Pancreas (tissue), 10 donors: ENCODE measurements around the gene ZNF280C. TPM values are rescaled to one million over a fixed set of nuclear protein-coding genes. Genes with fewer than 3 reads are reported as not detected.
"Not testable (repeated sequence)": the region's sequence is repeated elsewhere in the genome, so short reads cannot be mapped to it uniquely, and the experiment has no call there.

Source experiments
- ATAC-seq, 4 donors: fragments of 200-7000 bp; cut with Tn5 transposase; one replicate each; pipeline versions ENCODE4 v1.8.0 to v1.9.1; 2020; ENCODE audit warnings: mild to moderate bottlenecking in 4 of 4, moderate library complexity in 4 of 4
- DNase-seq, 6 donors: peaks; one replicate each; pipeline ENCODE4 v3.0.0-alpha.2; 2020
- FAIRE-seq: peaks from 2 replicates; lab custom pipeline; 2012; peaks lifted over from hg19 to GRCh38; lab: Jason Lieb, UNC
- H3K27ac ChIP-seq, 4 donors: fragments of 200-600 bp; sonication (generic); 1 replicate in 3 of 4; 2 replicates in 1 of 4; pipeline versions ENCODE4 v1.5.0 to v1.8.0; 2020
- H3K27me3 ChIP-seq, 4 donors: fragments of 200-600 bp; one replicate each; pipeline ENCODE4 v1.8.0; 2021
- H3K36me3 ChIP-seq, 3 donors: fragments of 200-600 bp; sonication (generic) in 1 of 3; one replicate each; pipeline versions ENCODE4 v1.5.0 to v1.8.0; 2020 to 2021
- H3K4me1 ChIP-seq, 3 donors: fragments of 200-600 bp; one replicate each; pipeline ENCODE4 v1.8.0; 2021
- H3K4me3 ChIP-seq, 4 donors: fragments of 200-600 bp; sonication (generic) in 2 of 4; one replicate each; pipeline versions ENCODE4 v1.5.0 to v1.8.0; 2020 to 2021
- H3K9me3 ChIP-seq, 4 donors: fragments of 200-600 bp; one replicate each; pipeline ENCODE4 v1.8.0; 2021
- CTCF ChIP-seq, 4 donors: fragments of 200-600 bp; sonication (generic) in 3 of 4; IDR thresholded peaks; one replicate each; pipeline versions ENCODE4 v1.5.0 to v1.8.0; 2021; ENCODE audit warnings: antibody characterized with exemption in 4 of 4
- WGBS, 2 donors: extraction: QIAGEN DNeasy Blood & Tissue Kit; methylation state at CpG; one replicate each; pipeline ENCODE4 v1.1.7; 2013; 5-methylcytosine and 5-hydroxymethylcytosine counted together
- intact Hi-C, 3 donors: fragments of 100-400 bp; cut with DNase I; formaldehyde crosslinking; loops; one replicate each; pipeline versions ENCODE4 v1.11.1 to v1.14.2; 2022
- polyA plus RNA-seq, 2 donors: library from polyadenylated mRNA; stranded (reverse); fragments of 200-250 nt; gene quantifications; one replicate each; pipeline ENCODE4 v1.2.3, GENCODE V29; 2013
- total RNA-seq, 6 donors: library from RNA; stranded (reverse); fragmentation: NEBNext Ultra II Directional in 4 of 6; extraction: Animal tissue kit (Norgen Biotek cat#: 25700) in 4 of 6; gene quantifications; one replicate each; pipeline versions ENCODE4 v1.2.1 to v1.2.4, GENCODE V29; 2021 to 2023
- donor health status: healthy with polysubstance abuse.
- donor health status: DM: no; HTN: no; CAD: no; lungs with moderate emphysema.
- donor health status: DM: no; HTN: no; CAD: no.
- donor health status: control.
- donor health status: control.
- donor health status: Bipolar disorder and iron deficiency.
- donor health status: DM: yes; HTN: yes; CAD: no.
- donor health status: DM: no; HTN: no; CAD: no.
- donor health status: DM: no; HTN: no; CAD: no.
- donor health status: DM: yes; HTN: yes; CAD: no.

ZNF280C gene
- total and polyA plus RNA-seq, 8 donors: 0.61 to 2.5 (median 1.4) TPM

GRCh38 chrX:130251671-130252070, 17.0 kb downstream of the ZNF280C start:
- H3K4me1 ChIP-seq: no peaks in the 10 kb centered on the region

GRCh38 chrX:130247996-130248395, 20.7 kb downstream of the ZNF280C start:
- WGBS, 2 donors: 72 to 96% methylated on average over 6 of the region's 6 CpGs
- no peak for TF ChIP-seq CTCF (IDR thresholded peaks at IDR 0.05)
- Histone ChIP-seq H3K9me3 (no peaks in the 10 kb centered on the region), H3K36me3 (no peaks in the 10 kb centered on the region), H3K27ac (no peak overlapping the region), H3K4me1 (no peaks in the 10 kb centered on the region), H3K27me3 (no peaks in the 10 kb centered on the region), H3K4me3 (no peak overlapping the region)
- FAIRE-seq (no peak), ATAC-seq (no peak), DNase-seq (no peak)
- intact Hi-C loops: no loop called here

More at GRCh38 chrX:130251671-130252070, 17.0 kb downstream of the ZNF280C start:
- Histone ChIP-seq H3K9me3 (no peaks in the 10 kb centered on the region), H3K27ac (no peak overlapping the region), H3K27me3 (no peaks in the 10 kb centered on the region), H3K36me3 (no peaks in the 10 kb centered on the region), H3K4me3 (no peak overlapping the region)
- no peak for FAIRE-seq
- ATAC-seq: no peak
- 87 to 93% methylated on average over 14 of the region's 14 CpGs for WGBS, 2 donors
- DNase-seq: no peak
- no peak for TF ChIP-seq CTCF (IDR thresholded peaks at IDR 0.05)
- intact Hi-C loops: no loop called here

- no peak for ATAC-seq
- no peak for TF ChIP-seq CTCF (IDR thresholded peaks at IDR 0.05)
- intact Hi-C loops: no loop called here
- no peaks in the 10 kb centered on the region for H3K9me3 ChIP-seq
- H3K4me1 ChIP-seq: no peaks in the 10 kb centered on the region
- no peak for DNase-seq
- no peak for FAIRE-seq
- no peak overlapping the region for H3K4me3 ChIP-seq
- 77 to 99% methylated on average over 2 of the region's 2 CpGs for WGBS, 2 donors
- H3K27ac ChIP-seq: no peak overlapping the region
- no peaks in the 10 kb centered on the region for H3K36me3 ChIP-seq
- no peaks in the 10 kb centered on the region for H3K27me3 ChIP-seq
These were observed 22.6 kb downstream of the ZNF280C start for GRCh38 chrX:130246084-130246483.

GRCh38 chrX:130245441-130245840, 23.3 kb downstream of the ZNF280C start:
- Histone ChIP-seq H3K36me3 (no peaks in the 10 kb centered on the region), H3K9me3 (no peaks in the 10 kb centered on the region), H3K27me3 (no peaks in the 10 kb centered on the region), H3K4me3 (no peak overlapping the region), H3K27ac (no peak overlapping the region), H3K4me1 (no peaks in the 10 kb centered on the region)
- no peak for TF ChIP-seq CTCF (IDR thresholded peaks at IDR 0.05)
- intact Hi-C loops: no loop called here
- no peak for FAIRE-seq
- DNase-seq: no peak
- no peak for ATAC-seq

GRCh38 chrX:130231184-130231583, 37.5 kb downstream of the ZNF280C start:
- DNase-seq, H3K4me3 ChIP-seq, H3K4me1 ChIP-seq, H3K27me3 ChIP-seq, intact Hi-C loops, H3K36me3 ChIP-seq, H3K27ac ChIP-seq, ATAC-seq, H3K9me3 ChIP-seq, FAIRE-seq: not testable (repeated sequence)
- WGBS, 2 donors: 70 to 90% methylated on average over 4 of the region's 4 CpGs
